T-helper 1 cell treated with Interleukin-12 subunit alpha and Interleukin-12 subunit beta and Interleukin-4 antibody, amounts not matched to agents 30 ng/mL and 1 ng/mL, for 36 hours (primary cell): ENCODE data around the gene RBM28. TPM values are rescaled to one million over a fixed set of nuclear protein-coding genes. Genes with fewer than 3 reads are reported as not detected.
"Not testable (repeated sequence)": the region's sequence is repeated elsewhere in the genome, so short reads cannot be mapped to it uniquely, and the experiment has no call there.

Experiments
- intact Hi-C: fragments of 100-400 bp; cut with micrococcal nuclease; formaldehyde crosslinking; loops from one replicate; pipeline ENCODE4 v1.15.1; 2024
- total RNA-seq: library from RNA; stranded (reverse); gene quantifications from 2 replicates; pipeline ENCODE4 v1.2.3, GENCODE V29; 2022

The RBM28 gene
- total RNA-seq, 1 donor from 2014 or later: 46.3 TPM

DNA sequence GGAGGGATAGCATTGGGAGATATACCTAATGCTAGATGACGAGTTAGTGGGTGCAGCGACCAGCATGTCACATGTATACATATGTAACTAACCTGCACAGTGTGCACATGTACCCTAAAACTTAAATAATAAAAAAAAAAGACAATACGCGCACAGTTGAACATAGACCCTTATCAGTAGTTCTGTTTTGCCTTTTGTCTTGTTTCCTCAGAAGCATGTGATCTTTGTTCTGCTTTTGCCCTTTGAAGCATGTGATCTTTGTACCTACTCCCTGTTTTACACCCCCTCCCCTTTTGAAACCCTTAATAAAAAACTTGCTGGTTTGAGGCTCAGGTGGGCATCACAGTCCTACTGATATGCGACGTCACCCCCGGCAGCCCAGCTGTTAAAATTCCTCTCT, 45.7 kb downstream of the RBM28 start:
- intact Hi-C loops: not testable (repeated sequence)

DNA sequence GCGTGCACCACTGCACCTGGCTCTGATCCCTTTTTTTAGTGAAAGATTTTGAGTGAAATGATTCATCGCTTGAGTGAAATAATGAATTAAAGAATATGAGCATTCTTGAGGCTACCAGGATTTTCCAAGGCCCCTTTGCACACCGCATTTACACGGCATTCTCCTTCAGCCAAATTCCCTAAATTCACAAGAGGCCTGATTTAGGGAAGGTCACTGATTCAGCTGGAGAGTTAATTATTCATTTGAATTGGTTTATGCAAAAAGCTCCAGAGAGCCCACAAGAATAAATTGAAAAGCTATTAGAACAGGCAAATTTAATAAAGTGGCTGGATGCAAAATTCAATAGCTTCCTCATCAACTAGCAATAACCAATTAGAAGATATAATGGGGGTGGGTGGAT, 56.2 kb downstream of the RBM28 start:
- intact Hi-C loops: no loop called here

DNA sequence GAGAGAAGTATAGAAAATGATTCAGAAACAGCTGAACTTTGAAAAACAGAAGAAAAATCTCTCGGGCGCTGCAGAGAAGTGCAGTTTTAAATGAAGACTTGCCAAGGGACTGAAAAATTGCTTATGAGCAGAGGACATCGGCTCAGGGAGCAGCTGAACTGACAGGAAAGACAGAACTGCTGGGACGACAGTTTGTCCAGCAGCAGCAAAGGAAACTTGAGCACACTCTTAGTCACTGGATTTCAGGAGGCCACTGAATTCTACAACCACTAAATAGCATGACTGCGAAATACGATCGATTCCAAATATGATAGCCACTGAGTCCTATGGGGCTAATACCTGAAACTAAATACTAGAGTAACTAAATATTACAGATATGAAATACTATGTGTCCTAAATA, 59.6 kb downstream of the RBM28 start:
- intact Hi-C loops: no loop called here

DNA sequence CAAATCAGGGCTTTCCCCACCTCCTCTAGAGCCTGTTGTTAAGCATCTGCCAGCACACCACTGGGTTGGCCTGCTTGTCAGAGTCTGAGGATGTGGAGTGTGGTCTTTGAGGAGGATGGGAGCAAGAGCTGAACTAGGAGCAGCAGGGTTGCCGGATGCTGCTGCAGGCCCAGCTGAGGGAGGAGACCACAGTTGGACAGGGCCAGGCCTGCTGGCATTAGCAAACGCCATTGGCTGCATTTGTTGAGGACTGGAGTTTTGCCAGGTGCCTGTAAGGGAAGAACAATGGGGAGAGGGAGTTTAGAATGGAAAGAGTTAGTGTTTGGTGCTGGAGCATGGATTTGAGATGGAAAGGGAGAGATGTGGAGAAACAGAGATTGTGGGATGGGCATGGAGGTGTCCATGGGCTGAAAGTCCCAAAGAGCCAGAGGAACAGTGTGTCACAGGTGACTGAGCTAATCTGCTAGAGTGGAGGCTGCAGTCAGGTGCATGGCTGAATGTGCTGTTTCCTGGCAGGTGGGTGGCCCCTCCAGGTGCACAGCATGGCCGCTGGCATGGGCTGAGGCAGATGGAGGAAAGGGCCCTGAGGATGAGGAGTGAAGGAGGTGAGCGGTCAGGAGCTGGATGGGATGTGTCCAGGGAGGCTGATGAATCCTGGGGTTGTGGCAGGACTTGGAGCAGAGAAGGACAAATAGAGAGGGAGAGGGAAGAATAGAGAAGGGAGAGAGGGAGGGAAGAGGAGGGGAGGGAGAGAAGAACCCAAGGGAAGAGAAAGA, 61.9 kb downstream of the RBM28 start:
- intact Hi-C loops: no loop called here

DNA sequence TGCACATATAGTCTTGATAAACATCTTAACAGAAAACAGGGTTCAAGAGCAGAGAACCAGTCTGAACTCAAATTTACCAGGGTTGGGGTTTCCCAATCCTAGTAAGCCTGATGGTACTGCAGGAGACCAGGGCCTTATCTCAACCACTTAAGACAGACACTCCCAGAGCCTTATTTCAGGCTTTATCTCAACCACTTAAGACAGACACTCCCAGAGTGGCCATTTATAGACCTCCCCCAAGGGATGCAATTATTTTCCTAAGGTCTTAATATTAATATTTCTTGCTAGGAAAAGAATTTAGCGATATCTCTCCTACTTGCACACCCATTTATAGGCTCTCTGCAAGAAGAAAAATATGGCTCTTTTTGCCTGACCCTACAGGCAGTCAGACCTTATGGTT, 63.3 kb downstream of the RBM28 start:
- intact Hi-C loops: not testable (repeated sequence)

DNA sequence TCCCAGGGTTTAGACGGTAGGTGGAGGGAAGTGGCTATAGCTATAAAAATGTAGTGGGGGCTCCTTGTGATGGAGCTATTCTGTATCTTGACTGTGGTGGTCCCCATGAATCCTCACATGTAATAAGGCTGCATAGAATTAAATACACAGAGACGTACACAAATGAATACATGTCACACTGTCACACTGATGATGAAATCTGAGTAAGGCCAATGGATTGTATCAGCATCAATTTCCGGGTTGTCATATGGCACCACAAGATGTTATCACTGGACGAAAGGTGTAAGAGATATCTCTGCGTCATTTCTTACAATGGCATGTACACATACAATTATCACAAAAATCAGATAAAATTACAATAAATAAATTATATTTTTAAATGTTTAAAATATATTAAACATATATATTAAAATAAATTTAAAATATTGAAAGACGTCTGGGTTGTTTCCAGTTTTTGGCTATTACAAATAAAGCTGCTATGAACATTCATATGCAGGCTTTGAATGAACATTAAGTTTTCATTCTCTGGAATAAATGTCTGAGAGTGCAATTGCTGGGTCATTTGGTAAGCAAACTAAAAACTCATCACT, 64.5 kb downstream of the RBM28 start:
- intact Hi-C loops: no loop called here

DNA sequence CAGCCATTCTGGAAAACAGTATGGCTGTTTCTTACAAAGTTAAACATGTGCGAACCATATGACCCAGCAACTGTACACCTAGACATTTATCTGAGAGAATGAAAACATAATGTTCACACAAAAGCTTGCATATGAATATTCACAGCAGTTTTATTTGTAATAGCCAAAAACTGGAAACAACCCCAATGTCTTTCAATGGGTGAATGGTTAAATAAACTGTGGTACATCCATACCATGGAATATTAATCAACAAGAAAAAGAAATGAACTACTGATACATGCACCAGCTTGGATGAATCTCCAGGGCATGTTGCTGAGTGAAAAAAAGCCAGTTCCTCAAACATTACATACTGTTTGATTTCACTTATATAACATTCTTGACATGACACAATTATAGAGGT, 65.3 kb downstream of the RBM28 start:
- intact Hi-C loops: no loop called here

DNA sequence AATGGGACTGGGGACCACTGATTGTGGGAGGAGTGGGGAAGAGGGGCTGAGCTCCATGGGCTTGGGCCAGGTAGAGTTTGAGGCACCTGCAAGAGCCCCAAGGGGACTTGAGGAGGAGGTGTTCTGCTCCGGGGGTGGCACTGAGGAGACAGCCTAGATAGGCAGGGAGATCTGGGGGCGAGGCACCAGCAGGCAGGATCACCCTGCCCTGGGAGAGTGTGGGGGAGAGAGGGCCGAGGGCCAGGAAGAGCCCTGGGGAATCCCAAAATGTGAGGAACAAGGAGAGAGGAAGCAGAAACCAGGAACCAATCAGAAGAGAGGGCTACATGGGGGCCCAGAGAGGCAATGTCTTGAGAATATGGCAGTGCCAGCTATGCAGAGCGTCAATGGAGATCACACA, 68.0 kb downstream of the RBM28 start:
- intact Hi-C loops: no loop called here

DNA sequence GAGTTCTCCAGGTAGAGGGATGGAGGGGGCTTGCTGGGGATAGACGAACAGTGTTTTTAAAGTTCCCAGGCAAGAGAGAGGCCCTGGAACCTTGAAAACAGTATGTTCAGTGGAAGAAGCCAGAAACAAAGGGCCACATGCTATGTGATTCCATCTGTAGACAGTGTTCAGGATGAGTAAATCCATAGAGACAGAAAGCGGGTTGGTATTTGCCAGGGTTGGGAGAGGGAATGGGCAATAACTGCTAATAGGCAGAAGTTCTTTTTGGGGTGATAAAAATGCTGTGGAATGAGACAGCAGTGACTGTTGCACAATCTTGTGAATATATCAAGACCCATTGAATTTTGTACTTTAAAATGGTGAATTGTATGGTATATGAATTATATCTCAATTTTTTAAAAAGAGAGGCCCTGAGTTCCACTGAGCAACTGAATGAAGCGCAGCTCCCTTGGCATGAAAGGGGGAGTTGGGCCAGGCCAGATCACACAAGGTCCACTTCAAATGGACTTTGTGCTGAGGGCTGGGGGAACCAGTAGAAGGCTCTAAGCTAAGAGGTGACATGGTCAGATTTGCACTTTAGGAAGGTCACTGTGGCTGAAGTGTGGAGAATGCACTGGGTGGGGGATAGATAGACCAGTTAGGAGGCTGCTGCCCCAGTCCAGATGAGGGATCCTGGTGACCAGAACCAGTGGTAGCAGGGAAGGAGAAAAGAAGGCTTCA, 68.7 kb downstream of the RBM28 start:
- intact Hi-C loops: no loop called here

DNA sequence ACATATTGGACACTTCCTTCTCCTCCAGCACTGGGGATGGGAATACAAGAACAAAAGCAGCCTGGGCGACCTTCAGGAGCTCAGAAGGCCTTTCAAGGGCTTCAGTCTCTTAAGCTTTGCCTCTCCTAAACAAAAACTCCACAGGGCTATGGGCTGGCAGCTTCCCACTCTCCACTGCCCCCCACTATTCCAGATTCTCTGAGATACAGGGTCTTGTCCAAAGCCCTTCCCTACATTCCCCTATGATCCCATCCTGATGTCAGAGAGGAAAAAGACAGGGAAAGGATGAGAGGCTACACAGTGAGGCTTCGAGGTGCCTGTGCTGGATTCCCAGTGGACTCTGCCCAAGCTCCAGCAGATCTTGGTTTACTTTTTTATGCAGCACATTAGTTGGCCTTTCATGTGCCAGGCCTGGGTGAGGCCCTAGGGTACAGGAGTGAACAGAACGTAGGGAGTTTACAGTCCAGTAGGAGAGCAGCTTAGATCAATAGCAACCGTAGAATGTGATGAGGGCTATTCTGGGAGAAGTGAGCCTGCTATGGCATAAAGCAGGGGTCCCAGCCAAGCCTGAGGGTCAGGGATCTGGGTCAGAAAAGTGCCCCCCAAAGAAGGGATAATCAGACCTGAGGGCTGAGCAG, 69.3 kb downstream of the RBM28 start:
- intact Hi-C loops: no loop called here

DNA sequence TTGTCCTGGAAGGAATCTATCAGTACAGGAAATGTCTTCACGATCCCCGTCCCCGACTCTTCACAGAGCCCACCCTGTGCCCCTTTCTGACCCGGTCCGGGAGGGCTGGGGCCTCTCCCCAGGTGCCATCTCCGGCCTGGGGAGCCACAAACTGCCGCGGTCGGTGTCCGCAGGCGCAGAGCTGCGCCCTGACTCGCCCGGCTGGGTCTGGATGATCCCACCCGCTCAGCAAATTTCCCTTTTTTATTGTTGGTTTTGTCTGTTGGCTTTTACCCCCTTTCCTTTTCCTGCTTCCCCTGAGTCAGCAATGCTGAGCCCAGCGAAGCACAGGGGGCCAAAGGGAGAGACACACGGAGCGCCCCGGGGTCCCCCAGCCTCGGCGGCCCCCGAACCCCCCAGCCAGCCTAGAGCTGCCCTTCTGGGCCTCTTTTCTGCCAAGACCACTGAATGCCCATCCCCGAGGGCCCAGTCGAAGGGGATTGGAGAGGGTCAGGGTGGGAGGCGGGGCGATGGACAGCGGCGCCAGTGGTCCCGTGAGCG, 71.7 kb downstream of the RBM28 start:
- intact Hi-C loops: no loop called here

DNA sequence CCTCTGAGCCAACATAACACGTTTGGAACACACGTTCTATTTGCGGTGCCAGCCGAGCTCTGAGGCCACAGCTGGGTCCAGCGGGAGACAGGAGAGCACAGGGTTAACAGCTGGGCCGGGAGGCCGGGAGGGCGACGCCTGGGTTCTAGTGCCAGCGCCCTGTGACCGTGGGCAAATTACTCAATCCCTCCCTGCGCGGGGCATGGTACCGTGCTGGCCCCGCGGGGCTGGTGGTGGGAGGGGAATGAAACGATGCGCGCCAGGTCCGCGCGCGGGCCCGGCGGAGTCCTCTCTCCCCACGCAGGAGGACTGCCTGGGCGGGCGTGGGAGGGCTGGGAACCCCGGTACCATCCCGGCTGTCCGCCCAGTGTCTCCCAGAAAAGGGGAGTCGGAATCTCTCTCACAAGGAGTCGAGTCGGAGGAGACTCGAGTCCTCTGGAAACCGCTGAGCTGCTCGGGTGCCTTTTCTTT, 72.2 kb downstream of the RBM28 start:
- intact Hi-C loops: no loop called here

DNA sequence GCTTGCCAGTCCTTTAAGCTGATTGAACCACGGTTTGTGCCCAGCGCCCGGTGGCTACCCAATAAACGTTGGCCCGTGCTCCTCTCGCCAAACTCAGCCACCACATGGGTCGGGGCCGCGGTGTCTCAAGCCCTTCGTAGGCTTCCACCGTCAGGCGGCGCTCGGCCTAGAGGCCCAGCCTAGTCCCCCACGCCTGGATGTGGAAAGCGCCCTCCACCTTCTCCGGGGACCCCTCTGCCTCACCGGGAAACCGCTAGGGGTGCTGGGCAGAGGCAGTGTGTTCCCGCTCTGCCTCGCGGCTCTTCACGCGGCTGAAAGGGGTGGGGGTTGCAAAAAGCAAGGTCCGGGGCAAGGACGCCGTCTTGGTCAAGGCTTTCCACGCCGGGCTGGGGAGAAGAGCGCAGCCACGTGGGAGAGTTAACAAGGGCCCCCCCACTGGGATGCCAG, 72.9 kb downstream of the RBM28 start:
- intact Hi-C loops: no loop called here

DNA sequence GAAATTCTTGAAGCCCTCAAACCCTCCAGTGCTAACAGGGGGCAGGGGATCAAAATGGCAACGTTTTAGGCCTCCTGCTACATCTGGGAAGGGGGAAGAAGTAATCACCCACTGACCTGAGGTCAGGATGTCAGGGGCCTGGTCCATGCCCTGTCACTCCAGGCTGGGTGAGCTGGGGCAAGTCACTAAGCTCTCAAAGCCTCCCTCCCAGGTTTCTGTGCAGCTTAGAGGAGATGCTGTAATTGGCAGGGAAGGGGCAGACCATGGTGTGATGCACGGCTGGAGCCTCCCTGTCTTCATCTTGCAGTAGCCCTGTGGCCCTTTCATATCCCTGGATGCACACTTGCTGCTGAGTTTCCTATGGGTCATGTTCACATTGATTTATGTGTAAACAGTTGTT, 75.5 kb downstream of the RBM28 start:
- intact Hi-C loops: no loop called here

DNA sequence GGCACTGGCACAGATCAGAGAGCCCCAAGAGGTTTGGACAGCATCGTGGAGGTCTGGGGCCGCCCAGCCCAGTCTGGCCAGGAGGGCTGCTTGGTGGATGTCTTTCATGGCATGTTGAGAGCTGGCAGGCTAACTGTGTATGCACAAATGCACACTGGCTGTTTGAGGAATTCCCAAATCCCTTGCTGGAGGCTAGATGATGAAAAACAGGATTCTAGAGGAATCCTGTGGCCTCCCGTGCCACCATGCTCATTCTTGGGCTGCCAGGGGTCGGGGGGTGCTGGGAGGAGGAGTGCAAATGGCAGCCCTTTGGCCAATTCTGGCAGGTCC, 76.1 kb downstream of the RBM28 start:
- intact Hi-C loops: no loop called here

DNA sequence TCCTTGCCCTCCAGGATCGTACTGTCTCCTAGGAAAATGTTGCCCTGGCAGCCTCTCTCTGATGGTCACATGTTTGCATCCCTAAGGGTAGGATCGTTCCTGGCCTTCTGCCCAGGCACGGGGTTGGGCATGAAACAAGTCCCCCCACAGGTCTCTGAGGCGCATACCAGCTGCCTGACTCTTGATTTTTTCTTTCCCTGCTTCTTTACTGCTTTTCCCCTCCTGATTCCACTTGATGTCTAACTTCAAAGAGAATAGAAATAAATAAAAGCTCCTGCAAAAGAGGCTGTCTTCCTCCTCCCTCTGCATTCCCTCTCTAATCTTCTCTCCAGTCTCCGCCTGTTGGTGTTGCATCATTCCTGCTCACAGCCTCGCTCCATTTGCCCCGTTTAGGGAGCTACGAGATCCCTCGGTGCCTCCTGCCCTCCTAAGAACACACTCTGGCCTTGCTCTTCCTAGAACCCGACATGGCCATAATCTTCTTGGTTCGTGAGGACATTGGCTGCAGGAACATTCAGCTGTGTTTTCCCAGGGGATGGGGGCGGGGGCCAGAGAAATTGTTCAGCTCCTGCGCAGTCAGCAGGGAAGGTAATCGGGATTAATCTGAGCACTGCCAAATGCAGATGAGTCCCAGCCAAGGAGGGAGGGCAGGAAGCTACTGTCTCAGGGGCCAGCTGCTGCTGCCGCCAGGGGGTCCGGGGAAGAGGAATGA, 76.7 kb downstream of the RBM28 start:
- intact Hi-C loops: no loop called here

DNA sequence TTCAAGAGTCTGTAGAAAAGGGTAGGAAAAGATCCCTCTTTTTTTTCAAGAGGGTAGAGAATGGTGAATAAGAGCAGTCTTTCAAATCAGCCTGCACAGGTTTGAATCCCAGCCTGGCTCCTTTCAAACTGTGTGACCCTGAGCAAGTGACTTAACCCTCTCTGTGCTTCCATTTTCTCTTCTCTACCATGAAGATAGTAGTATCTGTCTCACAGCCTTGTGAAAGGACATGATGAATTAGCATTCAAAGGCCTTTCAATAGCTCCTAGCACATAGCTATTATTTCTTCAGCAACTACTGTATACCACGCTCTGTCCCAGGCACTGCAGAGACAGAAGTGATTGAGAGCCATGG, 77.2 kb downstream of the RBM28 start:
- intact Hi-C loops: no loop called here

DNA sequence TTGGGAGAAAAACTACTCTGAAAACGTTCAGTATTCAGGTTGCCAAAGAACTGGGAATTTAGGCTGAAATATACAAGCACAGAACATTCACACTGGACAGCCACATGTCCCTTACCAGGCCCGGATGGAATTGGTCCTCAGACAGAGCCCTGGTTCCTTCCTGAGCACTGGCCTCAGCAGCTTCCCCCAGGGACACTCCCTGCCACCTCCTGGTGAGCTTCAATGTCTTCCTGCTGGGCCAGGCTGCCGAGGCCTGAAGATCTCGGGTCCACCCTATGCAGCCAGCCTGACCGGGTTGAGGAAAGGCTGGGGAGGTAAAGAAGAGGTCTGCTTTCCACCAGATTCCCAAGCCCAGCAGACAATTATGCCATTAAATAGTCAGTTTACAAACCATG, 77.8 kb downstream of the RBM28 start:
- intact Hi-C loops: no loop called here

DNA sequence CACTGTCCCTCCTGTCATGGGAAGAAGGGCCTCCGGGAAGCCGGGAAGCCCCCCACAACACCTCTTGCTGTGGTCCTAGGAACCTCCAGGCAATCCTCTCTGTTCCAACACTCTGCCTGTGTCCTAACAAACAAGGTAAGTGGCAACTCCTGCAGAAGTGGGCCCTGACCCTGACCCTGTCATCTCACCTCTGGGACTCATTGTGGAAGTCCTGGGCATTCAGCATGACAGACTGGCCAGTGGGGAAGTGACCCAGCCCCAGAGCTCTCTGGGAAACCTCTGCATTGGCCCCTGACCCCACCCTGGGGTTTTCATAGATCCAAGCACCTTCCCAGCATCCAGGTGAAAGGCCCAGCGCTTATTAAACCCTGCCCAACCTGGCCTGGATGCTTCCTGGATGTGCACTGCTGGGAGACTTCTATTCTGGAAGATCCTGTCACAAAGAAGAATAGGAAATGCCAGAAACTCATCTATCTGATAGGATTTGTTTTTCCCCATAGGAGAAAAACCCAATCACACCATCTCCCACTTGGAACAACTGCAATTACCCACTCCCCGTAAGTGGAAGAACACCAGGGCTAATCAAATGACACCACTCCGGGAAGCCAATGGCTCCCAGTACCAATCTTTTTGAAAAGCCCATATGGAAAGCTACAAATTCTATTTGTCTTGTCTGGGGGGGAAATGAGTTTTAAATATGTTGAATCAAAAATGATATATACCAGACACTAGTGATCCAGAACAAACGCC, 78.4 kb downstream of the RBM28 start:
- intact Hi-C loops: no loop called here

DNA sequence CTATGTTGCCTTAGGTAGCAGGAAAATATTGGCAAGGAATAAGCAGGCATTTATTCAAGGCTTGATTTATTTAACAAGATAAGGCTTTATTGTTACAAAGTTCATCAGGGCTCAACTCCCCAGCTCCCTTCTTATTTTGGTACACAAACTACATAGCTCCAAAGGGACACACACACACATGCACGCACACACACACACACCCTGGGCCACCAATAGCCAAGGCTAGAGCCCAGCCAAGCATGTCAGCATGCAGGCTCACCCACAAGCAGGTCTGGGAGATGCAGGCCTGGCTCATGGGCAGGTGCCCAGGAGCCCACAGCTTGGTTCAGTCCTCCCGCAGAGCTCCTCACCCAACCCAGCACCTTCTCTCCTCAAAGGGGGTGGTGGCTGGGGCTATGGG, 79.2 kb downstream of the RBM28 start:
- intact Hi-C loops: no loop called here

DNA sequence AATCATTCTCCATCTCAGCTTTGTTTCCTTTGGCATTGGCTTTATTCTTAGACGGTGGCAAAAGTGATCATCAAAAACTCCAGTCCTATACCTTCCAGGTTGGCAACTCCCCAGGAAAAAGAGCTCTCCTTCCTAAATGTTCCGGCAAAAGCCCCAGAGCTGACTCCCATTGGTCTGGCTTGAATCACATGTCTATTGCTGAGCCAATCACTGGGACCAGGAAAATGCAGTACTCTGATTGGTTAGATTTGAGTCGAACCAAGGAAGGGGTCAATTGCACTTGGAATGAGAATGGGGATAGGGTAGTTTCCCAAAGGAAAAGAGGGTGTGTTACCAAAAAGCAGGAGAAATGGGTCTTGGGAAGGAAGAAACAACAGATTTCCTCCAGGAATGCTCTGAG, 80.3 kb downstream of the RBM28 start:
- intact Hi-C loops: no loop called here
